K562 (cell line): ENCODE data around the gene DGLUCY. TPM values are rescaled to one million over a fixed set of nuclear protein-coding genes. Genes with fewer than 3 reads are reported as not detected.

ENCODE experiments used
- ARID1B ChIP-seq: fragments of 450-650 bp; IDR thresholded peaks from 2 replicates; pipeline ENCODE4 v1.6.1; 2016; ENCODE audit warnings: antibody characterized with exemption, mild to moderate bottlenecking, inconsistent platforms
- ATF7 ChIP-seq: fragments of 450-650 bp; IDR thresholded peaks from 2 replicates; pipeline ENCODE4 v1.7.1; 2014; ENCODE audit warnings: mild to moderate bottlenecking, moderate library complexity
- BACH1 ChIP-seq: fragments of 200-800 bp; sonication (Bioruptor generic); IDR thresholded peaks from 2 replicates; pipeline ENCODE4 v1.6.1; 2016; ENCODE audit warnings: missing genetic modification characterization, missing compliant biosample characterization
- C11orf30 ChIP-seq: fragments of 450-650 bp; IDR thresholded peaks from 2 replicates; pipeline ENCODE4 v1.6.1; 2016; ENCODE audit warnings: low read depth, mild to moderate bottlenecking
- CBFA2T3 ChIP-seq: fragments of 450-650 bp; IDR thresholded peaks from 2 replicates; pipeline ENCODE4 v1.6.1; 2017
- CREB3 ChIP-seq: fragments of 450-650 bp; conservative IDR thresholded peaks from 2 replicates; pipeline ENCODE4 v1.6.1; 2016; ENCODE audit warnings: missing genetic modification characterization, low read depth, mild to moderate bottlenecking, missing compliant biosample characterization, moderate library complexity
- ELF2 ChIP-seq: fragments of 250-450 bp; sonication (Bioruptor Pico); IDR thresholded peaks from 2 replicates; pipeline ENCODE4 v1.5.0; 2021; ENCODE audit warnings: mild to moderate bottlenecking
- EP400 ChIP-seq: fragments of 450-650 bp; IDR thresholded peaks from 2 replicates; pipeline ENCODE4 v1.6.1; 2017; ENCODE audit warnings: antibody characterized with exemption, mild to moderate bottlenecking, moderate library complexity
- ETV5 ChIP-seq: sonication (generic); formaldehyde crosslinking; IDR thresholded peaks from 2 replicates; pipeline ENCODE4 v1.4.0; 2020; ENCODE audit warnings: low read depth, mild to moderate bottlenecking, missing genetic modification reagents
- FOSL1 ChIP-seq: fragments of 200-800 bp; sonication (Bioruptor generic); conservative IDR thresholded peaks from 2 replicates; pipeline ENCODE4 v1.6.1; 2016; ENCODE audit warnings: missing genetic modification characterization, missing compliant biosample characterization
- FOXK1 ChIP-seq: sonication (generic); formaldehyde crosslinking; IDR thresholded peaks from 2 replicates; pipeline ENCODE4 v1.8.0; 2022; ENCODE audit warnings: missing genetic modification reagents, mild to moderate bottlenecking, borderline replicate concordance
- FOXK2 ChIP-seq, 2 experiments: fragments of 450-650 bp; IDR thresholded peaks in 1 of 2; conservative IDR thresholded peaks in 1 of 2; 2 replicates each; pipeline ENCODE4 v1.6.1; 2016; ENCODE audit warnings: low read depth in 2 of 2, mild to moderate bottlenecking in 1 of 2
- GTF2B ChIP-seq: IDR thresholded peaks from 2 replicates; pipeline ENCODE4 v1.6.1; 2011; ENCODE audit not compliant: insufficient read length; ENCODE audit errors: extremely low read depth
- HEY1 ChIP-seq: fragments of 250-450 bp; sonication (Bioruptor Pico); IDR thresholded peaks from 2 replicates; pipeline ENCODE4 v1.5.0; 2020; ENCODE audit warnings: mild to moderate bottlenecking, moderate library complexity, borderline replicate concordance
- JUN ChIP-seq, 2 experiments: sonication (generic) in 1 of 2; formaldehyde crosslinking in 1 of 2; IDR thresholded peaks; 2 replicates each; pipeline versions ENCODE4 v1.6.1 to v1.8.0; 2012 to 2022; ENCODE audit warnings: borderline replicate concordance in 2 of 2, mild to moderate bottlenecking in 2 of 2, improper control_type of control experiment in 1 of 2, low read depth in 1 of 2, low read length in 1 of 2, missing genetic modification reagents in 1 of 2
- MAFF ChIP-seq: IDR thresholded peaks from 2 replicates; pipeline ENCODE4 v1.6.1; 2012; ENCODE audit warnings: low read length, improper control_type of control experiment
- MCM3 ChIP-seq: fragments of 450-650 bp; IDR thresholded peaks from 2 replicates; pipeline ENCODE4 v1.6.1; 2016
- MTA3 ChIP-seq: fragments of 450-650 bp; formaldehyde crosslinking; IDR thresholded peaks from 2 replicates; pipeline ENCODE4 v1.6.1; 2017; ENCODE audit warnings: mild to moderate bottlenecking, borderline replicate concordance
- NCOA6 ChIP-seq: fragments of 450-650 bp; IDR thresholded peaks from 2 replicates; pipeline ENCODE4 v1.6.1; 2017; ENCODE audit warnings: mild to moderate bottlenecking
- NFE2 ChIP-seq: IDR thresholded peaks from 2 replicates; pipeline ENCODE4 v1.6.1; 2014; ENCODE audit warnings: antibody characterized with exemption, low read depth
- NFE2L1 ChIP-seq: fragments of 450-650 bp; IDR thresholded peaks from 2 replicates; pipeline ENCODE4 v1.6.1; 2016; ENCODE audit warnings: missing genetic modification characterization, low read depth, mild to moderate bottlenecking, missing compliant biosample characterization, moderate library complexity, borderline replicate concordance
- POLR2G ChIP-seq: fragments of 200-400 bp; formaldehyde crosslinking; IDR thresholded peaks from 2 replicates; pipeline ENCODE4 v1.6.1; 2017; ENCODE audit warnings: low read depth, mild to moderate bottlenecking, antibody characterized with exemption, low read length, moderate library complexity
- RBM14 ChIP-seq: fragments of 200-400 bp; formaldehyde crosslinking; IDR thresholded peaks from 2 replicates; pipeline ENCODE4 v1.6.1; 2018; ENCODE audit warnings: low read depth, mild to moderate bottlenecking, low read length, moderate library complexity, borderline replicate concordance; ENCODE audit not compliant: insufficient read depth
- RFX1 ChIP-seq: fragments of 450-650 bp; IDR thresholded peaks from 2 replicates; pipeline ENCODE4 v1.6.1; 2016; ENCODE audit warnings: mild to moderate bottlenecking, moderate library complexity
- SMARCC2 ChIP-seq: fragments of 450-650 bp; IDR thresholded peaks from 2 replicates; pipeline ENCODE4 v1.6.1; 2017; ENCODE audit warnings: antibody characterized with exemption, moderate library complexity, mild to moderate bottlenecking, low read depth
- TEAD1 ChIP-seq, 2 experiments: fragments of 450-650 bp in 1 of 2; sonication (generic) in 1 of 2; formaldehyde crosslinking; IDR thresholded peaks; 2 replicates each; pipeline versions ENCODE4 v1.4.0 to v1.8.0; 2020 to 2022; ENCODE audit warnings: mild to moderate bottlenecking in 2 of 2, missing genetic modification reagents in 1 of 2
- ZBED1 ChIP-seq: IDR thresholded peaks from 2 replicates; pipeline ENCODE4 v1.6.1; 2014
- ZNF316 ChIP-seq: fragments of 450-650 bp; IDR thresholded peaks from 2 replicates; pipeline ENCODE4 v1.6.1; 2016
- ZNF449 ChIP-seq: fragments of 250-450 bp; sonication (Bioruptor Pico); IDR thresholded peaks from 2 replicates; pipeline ENCODE4 v1.8.0; 2022; ENCODE audit warnings: moderate library complexity, mild to moderate bottlenecking, inconsistent platforms
- ZNF76 ChIP-seq: fragments of 250-450 bp; sonication (Bioruptor Pico); IDR thresholded peaks from 2 replicates; pipeline ENCODE4 v1.4.0; 2020; ENCODE audit warnings: mild to moderate bottlenecking, moderate library complexity, borderline replicate concordance
- polyA plus RNA-seq, 8 experiments: library from polyadenylated mRNA; depleted of rRNA in 4 of 8; stranded (reverse) in 5 of 8; unstranded in 3 of 8; fragments of >200 nt; fragmentation: Nextera tagmentation in 2 of 8; fragmentation: Illumina TruSeq in 1 of 8; extraction: Ambion mirVana in 2 of 8; extraction: Trizol in 1 of 8; gene quantifications; 2 replicates each; pipeline versions ENCODE4 v1.2.1 to v1.2.3, GENCODE V29; 2011 to 2014; ENCODE audit warnings: inconsistent platforms in 1 of 8, missing spikeins in 1 of 8
- total RNA-seq, 7 experiments: library from RNA; depleted of rRNA in 6 of 7; stranded (reverse); fragments of >200 nt in 6 of 7; fragmentation: Illumina TruSeq in 2 of 7; extraction: Trizol in 2 of 7; gene quantifications; 2 replicates each; pipeline versions ENCODE4 v1.2.1 to v1.2.3, GENCODE V29; 2011 to 2021; ENCODE audit warnings: low replicate concordance in 1 of 7

Gene DGLUCY
- total and polyA plus RNA-seq, 9 of the 15 experiments (the other 6 are each of a cell fraction or from before 2014, with no cell fraction given): 9.9 to 28.4 (median 21.0) TPM

GRCh38 chr14:91149462-91149861 is 35.6 kb downstream of the DGLUCY start (continued):
- 0 out of 4 replicates have a peak, but pooled peaks of 1 of the 2 experiments have one; percentile 31 for TF ChIP-seq TEAD1 (CRISPR knock-in tag; IDR thresholded peaks at IDR 0.05)
- peak; percentile 99 for TF ChIP-seq MAFF
- peak; percentile 55 for TF ChIP-seq ARID1B
- peak; percentile 21; the same call in 1 of the 2 replicates for TF ChIP-seq ATF7
- TF ChIP-seq FOXK1 (CRISPR knock-in tag): no peak
- TF ChIP-seq FOXK2 (conservative IDR thresholded peaks at IDR 0.05 in 1 of 2, IDR thresholded peaks at IDR 0.05 in 1 of 2; ENCODE audit: low read depth in 2 of 2): no peak
- no peak for TF ChIP-seq RBM14
- no peak for TF ChIP-seq GTF2B
- peak; percentile 99 for TF ChIP-seq ZNF316
- TF ChIP-seq SMARCC2: no peak
- TF ChIP-seq NCOA6: no peak
- TF ChIP-seq POLR2G: no peak
- TF ChIP-seq C11orf30: peak; percentile 99
- TF ChIP-seq HEY1 (CRISPR knock-in tag): no peak
- TF ChIP-seq ZNF449 (CRISPR knock-in tag): no peak
- no peak for TF ChIP-seq JUN (IDR thresholded peaks at IDR 0.05; ENCODE audit: borderline replicate concordance, low read depth, low read length)
- no peak for TF ChIP-seq JUN (CRISPR knock-in tag; IDR thresholded peaks at IDR 0.05; ENCODE audit: borderline replicate concordance)
- TF ChIP-seq CREB3 (tag): no peak
- no peak for TF ChIP-seq ZBED1
- peak; percentile 96 for TF ChIP-seq NFE2
- peak; percentile 72 for TF ChIP-seq FOSL1 (tag)
- peak; percentile 59 for TF ChIP-seq CBFA2T3
- TF ChIP-seq ETV5 (CRISPR knock-in tag): no peak
- TF ChIP-seq NFE2L1 (tag): peak; percentile 84
- TF ChIP-seq EP400: 0 out of 2 replicates have a peak, but pooled peaks have one; percentile 17
- TF ChIP-seq RFX1: no peak
- peak; percentile 90 for TF ChIP-seq BACH1
- TF ChIP-seq ZNF76: no peak
- no peak for TF ChIP-seq MTA3
- TF ChIP-seq MCM3: no peak
- no peak for TF ChIP-seq ELF2
